Measurements from ENCODE around the gene CSAD.
A peak's percentile ranks its signal among the peaks of the same experiment; 100 is the strongest.

CSAD gene

GRCh38 chr12:53221203-53222080 is 40.7 kb upstream of the CSAD start:
- H4K20me1 ChIP-seq (ENCODE audit: low read depth, low read length), result no peaks in the 10 kb centered on the region
- no peaks in the 10 kb centered on the region for H3K9me3 ChIP-seq (ENCODE audit: insufficient read depth, low read length)
- peak overlapping the region; percentile 92 for H3K4me2 ChIP-seq (ENCODE audit: low read depth, low read length, poor library complexity, severe bottlenecking)
- peak overlapping the region; percentile 95 for H2AFZ ChIP-seq (ENCODE audit: low read depth, low read length, severe bottlenecking)
- H3K4me3 ChIP-seq (ENCODE audit: insufficient read depth, low read length, poor library complexity, severe bottlenecking), result peak overlapping the region; percentile 54
- no peaks in the 10 kb centered on the region for H3K36me3 ChIP-seq (ENCODE audit: low read length)
- H3K27me3 ChIP-seq (ENCODE audit: low read length), result no peaks in the 10 kb centered on the region
- H3K9me2 ChIP-seq (replicated peaks; ENCODE audit: insufficient read depth, low read length), result no peaks in the 10 kb centered on the region
- no peaks in the 10 kb centered on the region for H3K79me2 ChIP-seq (ENCODE audit: insufficient read depth, low read length)
- peak overlapping the region; percentile 69 for H3K9ac ChIP-seq (ENCODE audit: low read length)
- H3F3A ChIP-seq (ENCODE audit: insufficient read depth), result peaks cover 11% of the 10 kb centered on the region
- H3K27ac ChIP-seq (ENCODE audit: low read depth, low read length), result peak overlapping the region; percentile 90
- peak; percentile 48 for TF ChIP-seq CTCF (IDR thresholded peaks at IDR 0.05; ENCODE audit: insufficient read depth, low read length, poor library complexity, severe bottlenecking)
- no peak for TF ChIP-seq EZH2phosphoT487 (conservative IDR thresholded peaks at IDR 0.05; ENCODE audit: low read length)

- TF ChIP-seq CTCF (IDR thresholded peaks at IDR 0.05; ENCODE audit: insufficient read depth, low read length, poor library complexity, severe bottlenecking) (no peak), EZH2phosphoT487 (conservative IDR thresholded peaks at IDR 0.05; ENCODE audit: low read length) (no peak)
- H3K27me3 ChIP-seq (ENCODE audit: low read length), result no peaks in the 10 kb centered on the region
- H3F3A ChIP-seq (ENCODE audit: insufficient read depth), result peaks cover 11% of the 10 kb centered on the region
- no peaks in the 10 kb centered on the region for H3K9me3 ChIP-seq (ENCODE audit: insufficient read depth, low read length)
- peak overlapping the region; percentile 69 for H3K9ac ChIP-seq (ENCODE audit: low read length)
- no peaks in the 10 kb centered on the region for H3K36me3 ChIP-seq (ENCODE audit: low read length)
- no peaks in the 10 kb centered on the region for H3K9me2 ChIP-seq (replicated peaks; ENCODE audit: insufficient read depth, low read length)
- peak overlapping the region; percentile 54 for H3K4me3 ChIP-seq (ENCODE audit: insufficient read depth, low read length, poor library complexity, severe bottlenecking)
- H3K4me2 ChIP-seq (ENCODE audit: low read depth, low read length, poor library complexity, severe bottlenecking), result peak overlapping the region; percentile 92
- peak overlapping the region; percentile 95 for H2AFZ ChIP-seq (ENCODE audit: low read depth, low read length, severe bottlenecking)
- H3K27ac ChIP-seq (ENCODE audit: low read depth, low read length), result peak overlapping the region; percentile 90
- no peaks in the 10 kb centered on the region for H4K20me1 ChIP-seq (ENCODE audit: low read depth, low read length)
- H3K79me2 ChIP-seq (ENCODE audit: insufficient read depth, low read length), result no peaks in the 10 kb centered on the region
These were observed 40.0 kb upstream of the CSAD start for GRCh38 chr12:53220694-53221202.

GRCh38 chr12:53219956-53220693 is 39.4 kb upstream of the CSAD start:
- H3K36me3 ChIP-seq (ENCODE audit: low read length), result no peaks in the 10 kb centered on the region
- no peak for TF ChIP-seq EZH2phosphoT487 (conservative IDR thresholded peaks at IDR 0.05; ENCODE audit: low read length)
- H3K9me3 ChIP-seq (ENCODE audit: insufficient read depth, low read length), result no peaks in the 10 kb centered on the region
- H3K79me2 ChIP-seq (ENCODE audit: insufficient read depth, low read length), result no peaks in the 10 kb centered on the region
- H3K4me2 ChIP-seq (ENCODE audit: low read depth, low read length, poor library complexity, severe bottlenecking), result peak overlapping the region; percentile 92
- H3K27ac ChIP-seq (ENCODE audit: low read depth, low read length), result peak overlapping the region; percentile 90; the same call in 1 of the 2 replicates
- H2AFZ ChIP-seq (ENCODE audit: low read depth, low read length, severe bottlenecking), result peak overlapping the region; percentile 88
- H3K9me2 ChIP-seq (replicated peaks; ENCODE audit: insufficient read depth, low read length), result no peaks in the 10 kb centered on the region
- H3K27me3 ChIP-seq (ENCODE audit: low read length), result no peaks in the 10 kb centered on the region
- peak overlapping the region; percentile 54 for H3K4me3 ChIP-seq (ENCODE audit: insufficient read depth, low read length, poor library complexity, severe bottlenecking)
- H4K20me1 ChIP-seq (ENCODE audit: low read depth, low read length), result no peaks in the 10 kb centered on the region
- peak overlapping the region; percentile 69 for H3K9ac ChIP-seq (ENCODE audit: low read length)
- H3F3A ChIP-seq (ENCODE audit: insufficient read depth), result peaks cover 11% of the 10 kb centered on the region
